Activated CD8-positive, alpha-beta memory T cell treated with anti-CD3 and anti-CD28 coated beads for 48 hours (primary cell): ENCODE measurements around the gene C2CD2L.
"Not testable (repeated sequence)": the region's sequence is repeated elsewhere in the genome, so short reads cannot be mapped to it uniquely, and the experiment has no call there.

Experiments
- DNase-seq, 3 experiments: peaks; one replicate each; pipeline ENCODE4 v3.0.0-alpha.2; 2020; ENCODE audit warnings: low read depth in 2 of 3, low spot score in 2 of 3

The C2CD2L gene

DNA sequence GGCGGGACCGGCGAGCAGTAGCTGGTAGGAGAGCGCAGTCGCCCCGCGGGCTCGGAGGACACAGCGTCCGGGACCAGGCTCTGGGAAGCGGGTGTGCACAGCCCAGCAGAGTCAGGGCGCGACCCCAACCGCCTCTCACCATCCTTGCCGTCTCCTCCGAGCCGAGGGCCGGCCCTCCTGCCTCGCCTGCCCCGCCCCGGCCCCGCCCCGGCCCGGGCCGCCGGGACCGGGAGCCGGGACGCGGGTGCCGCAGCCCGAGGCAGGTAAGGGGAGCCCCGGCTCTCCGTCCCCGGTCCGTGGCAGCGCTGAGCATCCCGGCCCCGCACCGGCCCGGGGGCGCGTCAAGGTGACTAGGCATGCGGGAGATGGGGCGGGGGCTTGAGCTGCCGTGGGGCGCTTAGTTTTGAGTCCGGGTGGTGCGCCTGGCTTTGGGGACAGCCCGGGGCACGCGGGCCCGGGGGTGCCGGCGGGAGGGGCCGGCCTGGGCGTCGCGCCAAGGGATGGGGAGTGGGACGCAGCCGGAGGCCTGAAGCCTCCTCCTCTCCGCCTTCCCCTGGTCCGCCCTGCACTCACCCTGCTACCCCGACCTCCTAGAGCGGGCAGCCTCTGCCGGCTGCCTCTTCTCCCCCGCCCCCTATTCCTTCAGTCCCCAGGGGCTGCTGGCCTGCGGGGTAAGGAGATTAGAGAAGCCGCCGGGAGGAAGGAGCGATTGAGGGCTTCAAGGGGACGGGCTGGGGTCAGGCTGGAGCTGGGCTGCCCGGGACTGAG, 42.1 kb downstream of the C2CD2L start, which contains the start of gene ABCG4:
ABCG4 (plus strand) TSS at position 35 of the 768 bp plus-strand sequence. CDS start 914 bp downstream, outside the sequence.
- no peak for DNase-seq

GRCh38 chr11:119149786-119150275, 42.7 kb downstream of the C2CD2L start:
- DNase-seq: no peak

GRCh38 chr11:119152043-119152442, 44.9 kb downstream of the C2CD2L start:
- no peak for DNase-seq

GRCh38 chr11:119152604-119153003, 45.5 kb downstream of the C2CD2L start:
- DNase-seq: no peak

- no peak for DNase-seq
These were observed 46.1 kb downstream of the C2CD2L start for GRCh38 chr11:119153049-119153818.

- DNase-seq: no peak
These were observed 47.0 kb downstream of the C2CD2L start for GRCh38 chr11:119154178-119154577.

DNA sequence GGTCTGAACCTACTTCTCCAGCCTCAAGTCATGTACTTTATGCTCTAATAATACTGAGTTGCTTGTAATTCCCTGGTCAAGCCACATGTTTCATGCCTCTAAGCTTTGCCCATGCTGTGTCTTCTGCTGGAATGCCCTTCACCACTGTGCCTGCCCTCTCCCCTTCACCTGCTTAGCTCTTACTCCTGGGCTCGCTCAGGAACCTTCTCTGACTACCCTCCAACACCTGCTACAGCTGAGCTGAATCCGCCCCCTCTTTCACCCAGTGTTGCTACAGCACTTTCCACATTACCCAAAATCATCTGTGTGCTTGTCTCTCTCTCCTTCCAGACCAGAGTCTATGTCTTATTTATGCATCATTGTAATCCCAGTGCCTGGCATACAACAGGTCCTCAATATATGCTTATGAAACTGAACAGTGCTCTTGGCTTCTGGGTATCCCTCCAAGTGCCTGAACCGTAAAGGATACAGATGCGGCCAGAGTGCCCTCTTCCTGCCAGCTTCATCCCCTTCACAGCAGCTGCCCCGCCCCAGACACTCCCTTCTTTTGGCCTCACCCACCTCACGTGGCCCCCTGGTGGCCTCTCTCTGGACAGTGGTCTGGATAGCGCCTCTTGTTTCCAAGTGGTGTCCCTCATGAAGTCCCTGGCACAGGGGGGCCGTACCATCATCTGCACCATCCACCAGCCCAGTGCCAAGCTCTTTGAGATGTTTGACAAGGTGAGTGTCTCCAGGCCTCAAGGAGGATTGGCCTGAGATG, 48.8 kb downstream of the C2CD2L start:
- no peak for DNase-seq

GRCh38 chr11:119156496-119156895, 49.4 kb downstream of the C2CD2L start:
- no peak for DNase-seq

GRCh38 chr11:119157063-119157462, 49.9 kb downstream of the C2CD2L start:
- DNase-seq: no peak

DNA sequence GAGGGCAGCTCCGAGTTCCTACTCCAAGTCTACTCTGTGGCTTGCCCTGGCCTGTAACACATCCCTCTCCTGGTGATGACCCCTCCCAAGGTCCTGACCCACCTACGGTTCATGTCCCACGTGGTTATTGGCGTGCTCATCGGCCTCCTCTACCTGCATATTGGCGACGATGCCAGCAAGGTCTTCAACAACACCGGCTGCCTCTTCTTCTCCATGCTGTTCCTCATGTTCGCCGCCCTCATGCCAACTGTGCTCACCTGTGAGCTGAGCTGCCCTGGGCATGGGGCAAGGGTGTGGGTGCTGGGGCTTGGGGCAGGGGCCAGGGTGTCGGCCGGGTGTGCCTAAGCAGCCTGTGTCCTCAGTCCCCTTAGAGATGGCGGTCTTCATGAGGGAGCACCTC, 51.3 kb downstream of the C2CD2L start:
- DNase-seq: no peak

GRCh38 chr11:119160151-119160550, 53.0 kb downstream of the C2CD2L start:
- DNase-seq: no peak

- DNase-seq: no peak
These were observed 54.7 kb downstream of the C2CD2L start for GRCh38 chr11:119161871-119162270.

DNA sequence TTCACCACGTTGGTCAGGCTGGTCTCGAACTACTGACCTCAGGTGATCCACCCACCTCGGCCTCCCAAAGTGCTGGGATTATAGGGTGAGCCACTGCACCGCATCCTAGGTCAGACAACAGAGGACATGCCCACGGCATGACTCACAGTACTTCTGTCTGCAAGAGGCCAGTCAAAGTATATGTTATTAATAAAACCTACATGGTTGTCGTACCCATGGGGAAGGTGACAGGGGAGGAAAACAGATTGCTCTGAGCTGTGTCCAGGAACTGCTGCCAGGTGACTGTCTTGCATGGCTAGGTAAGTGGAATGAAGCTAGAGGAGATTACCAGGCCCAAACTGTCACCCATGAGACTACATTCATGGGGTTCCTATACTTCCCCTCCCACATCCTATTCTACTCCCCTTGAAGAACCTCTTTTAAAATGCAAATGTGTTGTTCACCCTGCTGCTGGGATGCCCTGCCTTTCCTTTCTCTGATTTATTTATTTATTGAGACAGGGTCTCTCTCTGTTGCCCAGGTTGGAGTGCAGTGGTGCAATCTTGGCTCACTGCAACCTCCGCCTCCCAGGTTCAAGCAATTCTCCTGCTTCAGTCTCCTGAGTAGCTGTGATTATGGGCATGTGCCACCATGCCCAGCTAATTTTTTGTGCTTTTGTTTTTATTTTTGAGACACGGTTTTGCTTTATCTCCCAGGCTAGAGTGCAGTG, 59.4 kb downstream of the C2CD2L start:
- DNase-seq: no peak

- not testable (repeated sequence) for DNase-seq
These were observed 59.9 kb downstream of the C2CD2L start for GRCh38 chr11:119167077-119167458.

DNA sequence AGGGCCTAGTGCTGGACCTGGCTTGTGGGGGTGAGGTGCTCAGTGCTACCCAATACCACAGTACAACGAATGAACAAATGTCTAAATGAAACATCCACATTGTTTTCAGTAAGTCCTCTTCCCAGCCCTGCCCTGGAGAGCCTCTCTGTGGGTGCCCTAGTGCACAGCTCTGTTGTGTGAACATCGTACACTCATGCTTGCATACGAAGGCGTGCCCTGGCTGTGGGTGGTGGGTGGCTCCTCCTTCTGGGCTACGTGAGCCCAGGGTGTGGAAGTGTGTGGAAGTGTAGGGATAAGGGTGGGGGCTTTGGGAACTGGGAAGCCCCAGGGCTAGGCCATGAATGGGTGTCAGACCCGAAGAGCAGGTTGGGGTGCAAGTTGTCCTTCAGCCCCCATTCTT, 60.8 kb downstream of the C2CD2L start:
- no peak for DNase-seq
